Karpas-422 (cell line): ENCODE measurements around the gene STUB1. TPM values are rescaled to one million over a fixed set of nuclear protein-coding genes. Genes with fewer than 3 reads are reported as not detected.

Source experiments
- DNase-seq: peaks from one replicate; pipeline ENCODE4 v3.0.0-alpha.2; 2015
- H2AFZ ChIP-seq: fragments of 200-600 bp; sonication (generic); 2 replicates; pipeline ENCODE4 v1.6.1; 2014; ENCODE audit warnings: antibody characterized with exemption, low read length, mixed read lengths
- H3K27ac ChIP-seq: fragments of 200-600 bp; sonication (generic); 2 replicates; pipeline ENCODE4 v1.5.1; 2014; ENCODE audit warnings: mild to moderate bottlenecking, low read length, moderate library complexity
- H3K27me3 ChIP-seq: fragments of 200-600 bp; sonication (generic); 2 replicates; pipeline ENCODE4 v1.6.1; 2014; ENCODE audit warnings: low read length, mixed read lengths
- H3K36me3 ChIP-seq: fragments of 200-600 bp; sonication (generic); 2 replicates; pipeline ENCODE4 v1.6.1; 2014; ENCODE audit warnings: low read length, mixed read lengths; ENCODE audit not compliant: insufficient read depth
- H3K4me1 ChIP-seq: fragments of 200-600 bp; sonication (generic); 2 replicates; pipeline ENCODE4 v1.6.1; 2014; ENCODE audit warnings: mild to moderate bottlenecking, low read length, mixed read lengths
- H3K4me2 ChIP-seq: fragments of 200-600 bp; sonication (generic); 2 replicates; pipeline ENCODE4 v1.6.1; 2014; ENCODE audit warnings: low read length, low read depth, mild to moderate bottlenecking; ENCODE audit not compliant: poor library complexity, severe bottlenecking
- H3K4me3 ChIP-seq: fragments of 200-600 bp; sonication (generic); 2 replicates; pipeline ENCODE4 v1.5.1; 2014; ENCODE audit warnings: mild to moderate bottlenecking, antibody characterized with exemption, low read length, mixed read lengths
- H3K79me2 ChIP-seq: fragments of 200-600 bp; sonication (generic); 2 replicates; pipeline ENCODE4 v1.6.1; 2014; ENCODE audit warnings: mild to moderate bottlenecking, low read length, mixed read lengths
- H3K9ac ChIP-seq: fragments of 200-600 bp; sonication (generic); 2 replicates; pipeline ENCODE4 v1.6.0; 2014; ENCODE audit warnings: low read length
- H3K9me2 ChIP-seq: fragments of 200-600 bp; sonication (generic), shearing (Covaris generic); replicated peaks from 2 replicates; pipeline ENCODE4 v1.6.0; 2014; ENCODE audit warnings: mild to moderate bottlenecking, low read length, moderate library complexity; ENCODE audit not compliant: insufficient read depth
- H3K9me3 ChIP-seq: fragments of 300-700, 200-600 bp; sonication (generic); 2 replicates; pipeline ENCODE4 v1.6.1; 2014; ENCODE audit warnings: low read length, mixed read lengths
- H4K20me1 ChIP-seq: fragments of 200-600 bp; sonication (generic); 2 replicates; pipeline ENCODE4 v1.6.1; 2014; ENCODE audit warnings: mild to moderate bottlenecking, antibody characterized with exemption, low read length, low read depth; ENCODE audit not compliant: insufficient read depth
- total RNA-seq: library from RNA; depleted of rRNA; stranded (reverse); fragments of >200 nt; shearing (Covaris generic); gene quantifications from 2 replicates; pipeline ENCODE4 v1.2.3, GENCODE V29; 2014; ENCODE audit warnings: low replicate concordance

STUB1 gene
- total RNA-seq, 1 experiment from 2014 or later, result 145 TPM

- peaks cover 59% of the 10 kb centered on the region for H3K4me1 ChIP-seq
- H3K27ac ChIP-seq, result peak within 1 kb of the TSS; percentile 76
- peak within 1 kb of the TSS; percentile 96 for H3K9ac ChIP-seq
- H4K20me1 ChIP-seq, result 0 out of 2 replicates have a peak, but pooled peaks cover 14% of the 10 kb centered on the region
- no peaks in the 10 kb centered on the region for H3K9me2 ChIP-seq
- H3K9me3 ChIP-seq, result no peaks in the 10 kb centered on the region
- peak within 1 kb of the TSS; percentile 89 for H3K4me2 ChIP-seq
- peak; percentile 95 for DNase-seq
- no peak within 1 kb of the TSS for H2AFZ ChIP-seq
- peaks cover 45% of the 10 kb centered on the region for H3K79me2 ChIP-seq
- peaks cover 3% of the 10 kb centered on the region; the same call in 1 of the 2 replicates for H3K36me3 ChIP-seq
- no peaks in the 10 kb centered on the region for H3K27me3 ChIP-seq
- H3K4me3 ChIP-seq, result peak within 1 kb of the TSS; percentile 95
These were observed 38.7 kb upstream of the STUB1 start, which contains the start of gene MCRIP2 for GRCh38 chr16:641326-642188. Gene MCRIP2 (plus strand): TSS chr16:641828. CDS start chr16:641992, 164 bp downstream.

GRCh38 chr16:642189-643049, 37.8 kb upstream of the STUB1 start:
- Histone ChIP-seq H3K27ac (peak overlapping the region; percentile 76), H3K9me3 (no peaks in the 10 kb centered on the region), H3K9ac (peak overlapping the region; percentile 96), H3K27me3 (no peaks in the 10 kb centered on the region), H3K9me2 (no peaks in the 10 kb centered on the region), H3K36me3 (peaks cover 3% of the 10 kb centered on the region; the same call in 1 of the 2 replicates), H4K20me1 (peaks cover 23% of the 10 kb centered on the region; the same call in 1 of the 2 replicates), H3K4me1 (peaks cover 62% of the 10 kb centered on the region), H2AFZ (no peak overlapping the region), H3K79me2 (peaks cover 53% of the 10 kb centered on the region), H3K4me2 (peak overlapping the region; percentile 89), H3K4me3 (peak overlapping the region; percentile 95)
- peak; percentile 87 for DNase-seq

GRCh38 chr16:643050-643368, 37.2 kb upstream of the STUB1 start:
- peak overlapping the region; percentile 89 for H3K4me2 ChIP-seq
- H3K9ac ChIP-seq, result peak overlapping the region; percentile 96

GRCh38 chr16:644556-644955, 35.7 kb upstream of the STUB1 start:
- Histone ChIP-seq H3K27me3 (no peaks in the 10 kb centered on the region), H3K36me3 (peaks cover 3% of the 10 kb centered on the region; the same call in 1 of the 2 replicates), H3K9me3 (no peaks in the 10 kb centered on the region), H3K9me2 (no peaks in the 10 kb centered on the region), H2AFZ (no peak overlapping the region), H3K4me1 (peaks cover 71% of the 10 kb centered on the region), H4K20me1 (peaks cover 26% of the 10 kb centered on the region; the same call in 1 of the 2 replicates), H3K79me2 (peaks cover 56% of the 10 kb centered on the region), H3K4me3 (no peak overlapping the region), H3K4me2 (no peak overlapping the region), H3K9ac (no peak overlapping the region), H3K27ac (no peak overlapping the region)
- no peak for DNase-seq

More at GRCh38 chr16:643050-643368, 37.2 kb upstream of the STUB1 start:
- peaks cover 3% of the 10 kb centered on the region; the same call in 1 of the 2 replicates for H3K36me3 ChIP-seq
- H4K20me1 ChIP-seq, result peaks cover 26% of the 10 kb centered on the region; the same call in 1 of the 2 replicates
- H3K4me1 ChIP-seq, result peaks cover 67% of the 10 kb centered on the region
- no peaks in the 10 kb centered on the region for H3K27me3 ChIP-seq
- DNase-seq, result no peak
- H3K9me2 ChIP-seq, result no peaks in the 10 kb centered on the region
- H2AFZ ChIP-seq, result no peak overlapping the region
- peak overlapping the region; percentile 76 for H3K27ac ChIP-seq
- peak overlapping the region; percentile 95 for H3K4me3 ChIP-seq
- H3K79me2 ChIP-seq, result peaks cover 55% of the 10 kb centered on the region
- no peaks in the 10 kb centered on the region for H3K9me3 ChIP-seq

GRCh38 chr16:645852-646678, 34.1 kb upstream of the STUB1 start:
- Histone ChIP-seq H3K27me3 (no peaks in the 10 kb centered on the region), H3K9ac (peak overlapping the region; percentile 97), H3K4me3 (peak overlapping the region; percentile 96; the same call in 1 of the 2 replicates), H4K20me1 (peaks cover 26% of the 10 kb centered on the region; the same call in 1 of the 2 replicates), H3K36me3 (peaks cover 3% of the 10 kb centered on the region; the same call in 1 of the 2 replicates), H3K9me2 (no peaks in the 10 kb centered on the region), H2AFZ (no peak overlapping the region), H3K4me1 (peaks cover 78% of the 10 kb centered on the region), H3K79me2 (peaks cover 69% of the 10 kb centered on the region), H3K9me3 (no peaks in the 10 kb centered on the region), H3K4me2 (peak overlapping the region; percentile 84), H3K27ac (peak overlapping the region; percentile 80)
- DNase-seq, result no peak

- no peak overlapping the region for H2AFZ ChIP-seq
- H3K9me3 ChIP-seq, result no peaks in the 10 kb centered on the region
- no peaks in the 10 kb centered on the region for H3K27me3 ChIP-seq
- peaks cover 3% of the 10 kb centered on the region; the same call in 1 of the 2 replicates for H3K36me3 ChIP-seq
- H3K9ac ChIP-seq, result peak overlapping the region; percentile 97
- H3K4me1 ChIP-seq, result peaks cover 75% of the 10 kb centered on the region
- no peak for DNase-seq
- H3K27ac ChIP-seq, result peak overlapping the region; percentile 80
- H3K4me3 ChIP-seq, result peak overlapping the region; percentile 96; the same call in 1 of the 2 replicates
- peaks cover 67% of the 10 kb centered on the region for H3K79me2 ChIP-seq
- peak overlapping the region; percentile 84 for H3K4me2 ChIP-seq
- no peaks in the 10 kb centered on the region for H3K9me2 ChIP-seq
- peaks cover 26% of the 10 kb centered on the region; the same call in 1 of the 2 replicates for H4K20me1 ChIP-seq
These were observed 33.5 kb upstream of the STUB1 start for GRCh38 chr16:646679-647172.

- Histone ChIP-seq H3K9ac (peak overlapping the region; percentile 97), H4K20me1 (peaks cover 26% of the 10 kb centered on the region; the same call in 1 of the 2 replicates), H3K27me3 (no peaks in the 10 kb centered on the region), H3K9me2 (no peaks in the 10 kb centered on the region), H2AFZ (no peak overlapping the region), H3K36me3 (peaks cover 3% of the 10 kb centered on the region; the same call in 1 of the 2 replicates), H3K79me2 (peaks cover 62% of the 10 kb centered on the region), H3K9me3 (no peaks in the 10 kb centered on the region), H3K4me1 (peaks cover 75% of the 10 kb centered on the region), H3K4me2 (peak overlapping the region; percentile 84), H3K27ac (peak overlapping the region; percentile 80), H3K4me3 (peak overlapping the region; percentile 96)
- peak; percentile 68 for DNase-seq
These were observed 32.9 kb upstream of the STUB1 start for GRCh38 chr16:647173-647902.
